HG03280 (cell line): ENCODE results near the gene DPP4.

Experiments
- ATAC-seq: cut with Tn5 transposase; IDR thresholded peaks from one replicate; pipeline ENCODE4 v1.9.1; 2021; ENCODE audit warnings: mild to moderate bottlenecking, moderate library complexity; ENCODE audit not compliant: unreplicated experiment

The DPP4 gene

GRCh38 chr2:162021516-162022058, 52.4 kb downstream of the DPP4 start:
- no peak for ATAC-seq

- no peak for ATAC-seq
Observed at GRCh38 chr2:162018530-162018929, 55.5 kb downstream of the DPP4 start.

GRCh38 chr2:162017233-162017632, 56.8 kb downstream of the DPP4 start:
- no peak for ATAC-seq

GRCh38 chr2:162016080-162016479, 57.9 kb downstream of the DPP4 start:
- ATAC-seq, result no peak

GRCh38 chr2:162014751-162015150, 59.3 kb downstream of the DPP4 start:
- no peak for ATAC-seq

- no peak for ATAC-seq
Observed at GRCh38 chr2:162013514-162014475, 60.2 kb downstream of the DPP4 start.

GRCh38 chr2:162012565-162013058, 61.4 kb downstream of the DPP4 start:
- ATAC-seq, result no peak

GRCh38 chr2:162011706-162012564, 62.1 kb downstream of the DPP4 start:
- no peak for ATAC-seq

GRCh38 chr2:162009543-162009942, 64.5 kb downstream of the DPP4 start:
- ATAC-seq, result no peak

GRCh38 chr2:162007447-162008040, 66.5 kb downstream of the DPP4 start:
- no peak for ATAC-seq

- no peak for ATAC-seq
Observed at GRCh38 chr2:162006337-162006736, 67.7 kb downstream of the DPP4 start.

- no peak for ATAC-seq
Observed at GRCh38 chr2:162004031-162004430, 70.0 kb downstream of the DPP4 start.

- ATAC-seq, result no peak
Observed at GRCh38 chr2:162002623-162003235, 71.3 kb downstream of the DPP4 start.

GRCh38 chr2:162000431-162000830, 73.6 kb downstream of the DPP4 start:
- no peak for ATAC-seq

GRCh38 chr2:161999321-161999720, 74.7 kb downstream of the DPP4 start:
- no peak for ATAC-seq

GRCh38 chr2:161998857-161999256, 75.2 kb downstream of the DPP4 start:
- ATAC-seq, result no peak

- no peak for ATAC-seq
Observed at GRCh38 chr2:161997916-161998471, 76.0 kb downstream of the DPP4 start.

GRCh38 chr2:161995553-161996016, 78.4 kb downstream of the DPP4 start:
- ATAC-seq, result no peak

- no peak for ATAC-seq
Observed at GRCh38 chr2:161994761-161995520, 79.1 kb downstream of the DPP4 start.
